ENCODE results near the gene ABHD2.
"Not testable (repeated sequence)": the region's sequence is repeated elsewhere in the genome, so short reads cannot be mapped to it uniquely, and the experiment has no call there.

The ABHD2 gene

DNA sequence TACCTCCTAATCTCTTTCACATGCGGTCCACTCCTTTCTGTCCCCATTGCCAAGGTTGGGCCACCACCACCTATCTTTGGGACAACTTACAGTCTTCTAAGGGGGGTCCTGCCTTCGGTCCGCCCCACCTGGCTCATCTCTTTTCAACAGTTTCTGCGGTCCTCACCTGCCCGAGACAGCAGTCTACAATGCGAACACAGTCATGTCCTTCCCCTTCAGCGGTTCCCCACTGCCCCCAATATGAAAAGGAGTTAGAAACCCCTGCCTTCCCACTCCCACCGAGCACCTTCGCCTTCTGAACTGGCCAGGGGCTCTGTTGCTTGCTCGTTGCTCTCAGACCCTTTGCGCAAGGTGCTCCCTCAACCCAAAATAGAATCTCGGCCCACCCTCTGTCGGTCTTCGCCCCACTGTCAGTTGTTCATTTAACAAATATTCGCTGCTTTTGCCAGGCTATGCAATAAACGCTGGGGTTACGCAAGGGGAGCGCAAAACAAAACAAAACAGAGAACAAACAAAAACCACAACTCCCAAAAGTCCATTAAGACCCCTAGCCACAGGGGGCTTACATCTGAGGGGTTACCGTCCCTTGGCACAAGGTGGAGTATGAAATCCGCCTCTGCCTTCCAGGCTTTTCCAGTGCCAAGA lies 154.9 kb downstream of the ABHD2 start:
- no peak for DNase-seq

DNA sequence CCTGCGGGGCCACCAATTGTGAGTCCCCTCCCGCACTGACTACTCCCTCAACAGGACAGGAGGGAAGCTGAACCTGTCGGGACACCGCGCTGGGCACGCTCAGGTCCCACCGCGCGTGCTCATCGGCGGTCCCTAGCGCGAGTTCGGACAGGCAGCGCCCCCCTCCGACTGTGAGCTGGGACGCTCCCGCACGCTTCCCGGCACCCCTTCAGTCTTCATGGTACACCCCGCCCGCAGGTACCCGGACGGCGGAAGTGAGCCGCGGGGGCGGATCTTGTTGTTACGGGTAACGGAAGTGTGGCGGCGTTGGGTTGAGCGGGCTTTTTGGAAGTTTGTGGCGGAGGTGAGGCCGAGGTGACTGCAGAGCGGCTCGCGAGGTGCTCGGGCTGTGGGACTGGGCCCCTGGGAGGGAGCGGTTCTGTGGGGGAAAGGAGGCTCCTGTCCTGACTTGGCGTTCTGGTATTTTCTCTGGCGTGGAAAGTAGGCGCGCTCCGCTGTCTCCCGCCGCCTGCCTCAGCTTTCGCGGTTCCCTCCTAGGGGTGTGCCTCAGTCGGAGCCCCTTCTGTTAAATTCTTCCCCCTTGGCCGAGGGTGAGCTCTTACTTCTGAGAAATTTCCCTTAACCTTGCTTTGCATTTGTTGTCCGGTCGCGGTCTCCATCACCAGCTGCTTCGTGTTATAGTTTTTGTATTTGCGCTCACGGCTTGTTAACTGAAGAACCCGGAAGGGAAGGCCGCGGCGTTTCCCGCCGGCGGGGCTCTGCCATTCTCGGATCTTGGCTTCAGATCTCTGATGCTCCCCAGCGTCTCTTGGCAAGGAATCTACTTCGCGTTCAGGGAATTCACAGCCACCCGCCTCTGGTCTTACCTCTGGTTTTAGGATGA lies 155.7 kb downstream of the ABHD2 start, which contains the start of gene FANCI:
FANCI (plus strand) TSS at position 289 of the 883 bp plus-strand sequence. CDS start 3,669 bp downstream, outside the sequence.
- peak; percentile 93 for DNase-seq

DNA sequence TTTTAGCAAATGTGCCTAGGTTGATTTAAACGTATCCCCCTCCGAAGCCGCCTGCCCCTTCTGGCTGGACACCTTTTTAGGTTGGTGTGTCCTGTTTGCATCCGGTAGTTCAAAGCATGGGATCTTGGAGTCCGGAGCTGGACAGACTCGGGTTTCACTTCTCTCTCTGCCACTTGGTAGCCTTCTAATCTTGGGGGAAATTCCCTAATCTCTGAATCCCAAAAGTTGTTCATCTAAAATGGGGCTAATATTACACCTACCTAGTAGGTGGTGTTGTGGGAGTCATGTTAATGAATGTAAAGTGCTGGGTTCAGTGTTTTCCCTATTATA lies 156.3 kb downstream of the ABHD2 start:
- DNase-seq: no peak

DNA sequence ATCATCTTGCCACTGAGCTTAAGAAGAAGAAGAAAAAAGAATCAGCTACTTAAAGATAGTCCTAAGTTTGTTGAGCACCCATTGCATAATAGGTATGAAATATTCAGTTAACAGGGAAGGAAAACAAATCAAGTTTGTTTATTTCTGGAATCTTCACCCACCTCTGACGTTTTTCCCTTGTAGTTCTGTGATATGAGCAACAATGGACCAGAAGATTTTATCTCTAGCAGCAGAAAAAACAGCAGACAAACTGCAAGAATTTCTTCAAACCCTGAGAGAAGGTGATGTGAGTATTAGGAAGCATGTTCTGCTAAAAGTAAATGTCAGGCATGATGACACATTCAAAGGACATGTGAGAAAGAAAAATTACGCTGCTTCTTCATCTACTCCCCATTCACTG lies 159.2 kb downstream of the ABHD2 start:
- no peak for DNase-seq

DNA sequence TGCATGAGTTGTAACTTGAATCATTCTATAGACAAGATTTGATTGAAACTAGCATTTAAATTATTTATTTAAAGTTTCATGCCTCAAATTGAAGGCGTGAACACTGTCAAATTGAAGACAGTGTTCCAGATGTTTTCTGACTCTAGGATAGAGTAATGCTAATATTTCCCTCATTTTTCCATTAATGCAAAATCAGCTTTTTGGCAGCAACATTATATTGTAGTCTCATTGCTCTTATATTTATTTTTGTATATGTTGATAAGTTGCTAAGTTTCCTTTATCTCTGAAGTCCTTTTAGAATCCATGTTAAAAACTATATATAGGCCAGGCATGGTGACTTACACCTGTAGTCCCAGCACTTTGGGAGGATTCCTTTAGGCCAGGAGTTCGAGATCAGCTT lies 160.3 kb downstream of the ABHD2 start:
- no peak for DNase-seq

DNA sequence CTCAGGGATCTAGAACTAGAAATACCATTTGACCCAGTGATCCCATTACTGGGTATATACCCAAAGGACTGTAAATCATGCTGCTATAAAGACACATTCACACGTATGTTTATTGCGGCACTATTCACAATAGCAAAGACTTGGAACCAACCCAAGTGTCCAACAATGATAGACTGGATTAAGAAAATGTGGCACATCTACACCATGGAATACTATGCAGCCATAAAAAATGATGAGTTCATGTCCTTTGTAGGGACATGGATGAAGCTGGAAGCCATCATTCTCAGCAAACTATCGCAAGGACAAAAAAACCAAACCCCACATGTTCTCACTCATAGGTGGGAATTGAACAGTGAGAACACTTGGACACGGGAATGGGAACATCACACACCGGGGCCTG lies 161.9 kb downstream of the ABHD2 start:
- not testable (repeated sequence) for DNase-seq
